T47D (cell line): ENCODE data around the gene SLC16A6.
"Not testable (repeated sequence)": the region's sequence is repeated elsewhere in the genome, so short reads cannot be mapped to it uniquely, and the experiment has no call there.

ENCODE experiments used
- DNase-seq, 2 experiments: peaks; one replicate each; pipeline versions ENCODE4 v3.0.0 to v3.0.0-alpha.2; 2011 to 2012; ENCODE audit warnings: low read depth in 1 of 2, low spot score in 1 of 2
- JUND ChIP-seq: IDR thresholded peaks from 2 replicates; pipeline ENCODE4 v1.6.1; 2012; ENCODE audit warnings: low read depth
- in situ Hi-C: cut with HindIII; loops from 2 replicates; pipeline ENCODE4 v1.10.0; 2016; ENCODE audit warnings: low sequenced_read_pairs, low pct_unique_long_range_greater_than_20kb

Gene SLC16A6, protein sequence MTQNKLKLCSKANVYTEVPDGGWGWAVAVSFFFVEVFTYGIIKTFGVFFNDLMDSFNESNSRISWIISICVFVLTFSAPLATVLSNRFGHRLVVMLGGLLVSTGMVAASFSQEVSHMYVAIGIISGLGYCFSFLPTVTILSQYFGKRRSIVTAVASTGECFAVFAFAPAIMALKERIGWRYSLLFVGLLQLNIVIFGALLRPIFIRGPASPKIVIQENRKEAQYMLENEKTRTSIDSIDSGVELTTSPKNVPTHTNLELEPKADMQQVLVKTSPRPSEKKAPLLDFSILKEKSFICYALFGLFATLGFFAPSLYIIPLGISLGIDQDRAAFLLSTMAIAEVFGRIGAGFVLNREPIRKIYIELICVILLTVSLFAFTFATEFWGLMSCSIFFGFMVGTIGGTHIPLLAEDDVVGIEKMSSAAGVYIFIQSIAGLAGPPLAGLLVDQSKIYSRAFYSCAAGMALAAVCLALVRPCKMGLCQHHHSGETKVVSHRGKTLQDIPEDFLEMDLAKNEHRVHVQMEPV

GRCh38 chr17:68290955-68291835 lies at the start of gene SLC16A6, which contains the start of gene ARSG:
TSS of gene SLC16A6 (minus strand) at chr17:68291127. CDS start at chr17:68278320, 12,807 bp downstream.
TSS of gene ARSG (plus strand) at chr17:68291495. CDS start at chr17:68307494, 15,999 bp downstream.
- DNase-seq = peak; percentile 83 to 93
- in situ Hi-C loops = no loop called here
- no peak for TF ChIP-seq JUND

- TF ChIP-seq JUND = no peak
- DNase-seq = no peak
- in situ Hi-C loops = no loop called here
Observed at GRCh38 chr17:68334393-68334792, 43.5 kb upstream of the SLC16A6 start.

- DNase-seq, in situ Hi-C loops: not testable (repeated sequence)
Observed at GRCh38 chr17:68331932-68332331, 41.0 kb upstream of the SLC16A6 start.

- TF ChIP-seq JUND = no peak
- no peak for DNase-seq
- in situ Hi-C loops = no loop called here
Observed at GRCh38 chr17:68329331-68329730, 38.4 kb upstream of the SLC16A6 start.

DNA sequence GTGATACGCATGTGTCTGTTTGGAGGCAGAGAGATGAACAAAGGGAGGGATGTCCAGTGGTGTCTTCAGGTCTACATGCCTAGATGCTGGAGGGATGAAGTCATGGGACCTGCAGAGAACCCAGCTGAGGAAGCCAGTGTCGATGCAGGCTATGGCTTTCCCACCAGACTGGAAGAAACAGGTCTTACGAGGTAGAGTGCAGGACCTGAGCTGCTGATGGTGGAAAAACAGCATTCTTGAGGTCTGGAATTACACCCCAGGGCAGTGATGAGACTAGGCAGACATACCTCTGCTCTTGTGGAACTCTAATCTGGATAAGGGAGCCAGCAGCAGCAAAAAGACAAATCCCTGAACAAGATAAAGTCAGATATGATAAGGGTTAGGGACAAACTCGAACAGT lies 37.7 kb upstream of the SLC16A6 start:
- peak; percentile 38 to 96 for DNase-seq
- in situ Hi-C loops = no loop called here
- no peak for TF ChIP-seq JUND

DNA sequence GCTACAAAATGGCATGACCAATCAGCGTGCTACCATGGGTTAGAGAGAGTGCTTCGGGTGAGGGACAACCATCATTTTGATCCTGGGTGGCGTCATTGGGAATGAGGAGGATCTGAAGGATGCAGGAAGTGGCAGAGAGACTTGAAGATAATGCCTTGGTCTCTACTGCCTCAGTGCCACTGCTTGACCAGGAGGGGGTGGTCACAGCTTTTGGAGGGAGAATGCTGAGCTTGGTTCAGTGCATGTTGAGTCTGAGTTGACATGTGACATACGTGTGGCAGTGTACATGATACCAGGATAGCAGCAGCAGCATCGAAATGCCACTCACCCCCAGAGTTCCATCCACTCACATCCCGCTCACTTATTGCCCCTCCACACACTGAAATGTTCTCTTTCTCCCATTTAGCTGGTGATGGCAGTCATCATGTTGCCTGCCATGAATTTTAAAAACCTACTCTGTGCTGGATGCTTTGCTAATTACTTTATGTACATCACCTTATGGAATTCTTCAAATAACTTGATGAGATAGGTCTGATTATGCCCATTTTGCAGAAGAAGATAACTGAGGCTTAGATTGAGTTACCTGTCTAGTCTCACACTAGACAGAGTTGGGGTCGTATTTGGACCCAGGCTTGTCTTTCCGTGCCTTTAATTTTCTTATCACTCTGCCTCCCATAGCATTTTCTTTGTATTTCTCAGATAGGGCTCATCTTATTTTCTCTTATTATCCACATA lies 37.1 kb upstream of the SLC16A6 start:
- in situ Hi-C loops = no loop called here
- DNase-seq = no peak
- no peak for TF ChIP-seq JUND

DNA sequence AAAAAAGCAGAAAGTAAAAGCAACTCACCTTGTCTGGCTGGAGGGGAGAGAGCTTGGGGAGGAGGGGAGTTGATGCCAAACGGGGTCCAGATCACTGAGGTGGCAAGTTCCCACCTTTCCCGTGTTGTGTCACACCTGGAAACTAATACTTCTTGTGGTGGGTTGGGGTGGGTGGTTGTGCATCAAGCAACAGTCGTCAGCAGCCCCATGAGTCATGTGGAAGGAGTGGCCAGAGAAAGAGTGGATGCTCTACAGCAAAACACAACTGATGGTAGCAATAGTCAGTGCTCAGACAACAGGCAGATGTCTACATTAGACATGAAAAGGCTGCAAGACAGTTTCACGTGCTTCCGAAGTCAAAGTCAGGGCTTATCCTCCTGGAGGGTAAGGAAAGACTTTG lies 35.8 kb upstream of the SLC16A6 start:
- in situ Hi-C loops = no loop called here
- TF ChIP-seq JUND = no peak
- DNase-seq = no peak

DNA sequence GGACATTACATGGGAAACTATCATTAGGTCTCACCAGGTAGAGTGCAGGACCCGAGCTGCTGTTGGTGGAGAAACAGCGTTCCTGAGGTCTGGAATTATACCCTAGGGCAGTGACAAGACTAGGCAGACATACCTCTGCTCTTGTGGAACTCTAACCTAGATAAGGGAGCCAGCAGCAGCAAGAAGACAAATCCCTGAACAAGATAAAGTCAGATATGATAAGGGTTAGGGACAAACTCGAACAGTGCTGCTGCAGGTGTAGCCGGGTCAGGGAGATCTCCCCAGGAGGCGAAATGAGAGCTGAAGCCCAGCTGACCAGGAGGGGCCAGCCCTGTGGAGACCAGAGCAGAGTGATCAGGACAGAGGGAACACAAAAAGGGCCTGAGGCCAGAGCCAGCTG lies 35.0 kb upstream of the SLC16A6 start:
- DNase-seq = peak in 1 of 2 experiments; percentile 52
- TF ChIP-seq JUND = no peak
- in situ Hi-C loops = no loop called here

DNA sequence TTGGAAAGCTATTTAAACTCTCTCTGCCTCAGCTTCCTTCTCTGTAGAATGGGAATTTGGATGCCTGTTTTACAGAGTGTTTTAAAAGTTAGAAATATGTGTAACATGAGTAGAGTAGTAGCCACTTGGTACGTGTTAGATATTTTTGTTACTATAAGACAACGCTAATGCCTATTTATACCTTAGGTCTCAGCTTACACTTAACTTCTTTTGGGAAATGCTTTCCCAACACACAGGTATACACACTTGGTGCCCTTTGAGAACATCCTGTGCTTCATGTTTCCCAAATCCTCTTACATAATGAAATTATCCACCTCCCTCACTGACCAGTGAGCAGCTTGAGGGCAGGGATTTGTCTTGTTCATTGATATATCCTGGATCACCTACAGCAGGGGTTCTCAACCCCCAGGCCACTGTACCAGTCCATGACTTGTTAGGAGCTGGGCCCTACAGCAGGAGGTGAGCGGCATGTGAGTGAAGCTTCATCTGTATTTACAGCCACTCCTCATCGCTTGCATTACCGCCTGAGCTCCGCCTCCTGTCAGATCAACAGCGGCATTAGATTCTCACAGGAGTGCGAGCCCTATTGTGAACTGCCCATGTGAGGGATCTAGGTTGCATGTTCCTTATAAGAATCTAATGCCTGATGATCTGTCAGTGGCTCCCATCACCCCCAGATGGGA lies 33.9 kb upstream of the SLC16A6 start:
- no peak for TF ChIP-seq JUND
- no peak for DNase-seq
- in situ Hi-C loops = no loop called here

DNA sequence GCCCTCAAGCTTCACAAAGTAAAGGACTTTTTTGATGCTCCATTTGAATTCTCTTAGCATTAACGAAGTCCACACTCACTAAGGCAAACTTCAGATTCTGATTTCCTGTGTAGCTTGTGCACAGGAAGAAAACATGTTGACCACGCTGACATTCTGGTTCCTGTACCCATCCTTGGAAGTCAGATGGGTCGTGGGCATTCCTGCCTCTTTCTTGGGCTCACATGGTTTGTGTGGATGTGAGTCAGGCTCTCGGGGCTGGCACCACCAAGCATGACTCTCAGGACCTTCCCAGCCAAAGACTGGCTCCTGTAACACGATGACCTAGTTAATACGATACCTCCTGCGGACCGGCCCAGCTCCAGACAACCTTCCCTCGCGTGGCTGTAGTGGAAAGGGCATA lies 33.2 kb upstream of the SLC16A6 start:
- DNase-seq = no peak
- no peak for TF ChIP-seq JUND
- in situ Hi-C loops = no loop called here

DNA sequence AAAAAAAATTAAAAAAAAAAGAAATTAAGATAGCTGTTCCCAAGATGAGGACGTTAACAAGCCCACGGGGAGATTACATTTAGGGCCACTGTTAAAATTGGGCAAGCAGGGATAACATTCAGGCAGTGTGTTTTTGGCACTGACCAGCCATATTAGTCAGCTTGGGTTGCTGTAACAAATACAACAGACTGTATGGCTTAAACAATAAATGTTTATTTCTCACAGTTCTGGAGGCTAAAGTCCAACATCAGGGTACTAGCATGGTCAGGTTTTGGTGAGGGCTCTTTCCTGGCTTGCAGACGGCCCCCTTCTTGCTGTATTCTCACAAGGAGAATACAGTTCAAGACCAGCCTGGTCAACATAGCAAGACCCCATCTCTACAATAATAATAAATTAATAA lies 31.7 kb upstream of the SLC16A6 start:
- no peak for TF ChIP-seq JUND
- no peak for DNase-seq
- in situ Hi-C loops = no loop called here

GRCh38 chr17:68321556-68321954 lies 30.6 kb upstream of the SLC16A6 start:
- no peak for DNase-seq
- in situ Hi-C loops = no loop called here
- no peak for TF ChIP-seq JUND
